ENCODE results near the gene DCLK3. TPM values are rescaled to one million over a fixed set of nuclear protein-coding genes. Genes with fewer than 3 reads are reported as not detected.

Gene DCLK3
- total and polyA plus RNA-seq, 2 of the 8 experiments (the other 6 are each of a cell fraction or from before 2014, with no cell fraction given) = 0.27 to 0.63 TPM

- TF ChIP-seq, protein P1, sequence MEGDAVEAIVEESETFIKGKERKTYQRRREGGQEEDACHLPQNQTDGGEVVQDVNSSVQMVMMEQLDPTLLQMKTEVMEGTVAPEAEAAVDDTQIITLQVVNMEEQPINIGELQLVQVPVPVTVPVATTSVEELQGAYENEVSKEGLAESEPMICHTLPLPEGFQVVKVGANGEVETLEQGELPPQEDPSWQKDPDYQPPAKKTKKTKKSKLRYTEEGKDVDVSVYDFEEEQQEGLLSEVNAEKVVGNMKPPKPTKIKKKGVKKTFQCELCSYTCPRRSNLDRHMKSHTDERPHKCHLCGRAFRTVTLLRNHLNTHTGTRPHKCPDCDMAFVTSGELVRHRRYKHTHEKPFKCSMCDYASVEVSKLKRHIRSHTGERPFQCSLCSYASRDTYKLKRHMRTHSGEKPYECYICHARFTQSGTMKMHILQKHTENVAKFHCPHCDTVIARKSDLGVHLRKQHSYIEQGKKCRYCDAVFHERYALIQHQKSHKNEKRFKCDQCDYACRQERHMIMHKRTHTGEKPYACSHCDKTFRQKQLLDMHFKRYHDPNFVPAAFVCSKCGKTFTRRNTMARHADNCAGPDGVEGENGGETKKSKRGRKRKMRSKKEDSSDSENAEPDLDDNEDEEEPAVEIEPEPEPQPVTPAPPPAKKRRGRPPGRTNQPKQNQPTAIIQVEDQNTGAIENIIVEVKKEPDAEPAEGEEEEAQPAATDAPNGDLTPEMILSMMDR (IDR thresholded peaks at IDR 0.05; ENCODE audit: control extremely low read depth in 1 of 3, insufficient read depth in 1 of 3, low read depth in 1 of 3, low read length in 3 of 3) = peak; percentile 73 to 91 (median 82)
- TF ChIP-seq POLR2AphosphoS5 (IDR thresholded peaks at IDR 0.05; ENCODE audit: low read depth, low read length) (no peak), PHF8 (conservative IDR thresholded peaks at IDR 0.05; ENCODE audit: low read depth, low read length) (no peak), TAF1 (IDR thresholded peaks at IDR 0.05; ENCODE audit: low read depth, low read length) (no peak)
Observed at GRCh38 chr3:36792342-36792741, 28.0 kb upstream of the DCLK3 start (continued).
